Measurements from ENCODE around the gene SMYD4.
A peak's percentile ranks its signal among the peaks of the same experiment; 100 is the strongest.
"Not testable (repeated sequence)": the region's sequence is repeated elsewhere in the genome, so short reads cannot be mapped to it uniquely, and the experiment has no call there.

SMYD4 gene

DNA sequence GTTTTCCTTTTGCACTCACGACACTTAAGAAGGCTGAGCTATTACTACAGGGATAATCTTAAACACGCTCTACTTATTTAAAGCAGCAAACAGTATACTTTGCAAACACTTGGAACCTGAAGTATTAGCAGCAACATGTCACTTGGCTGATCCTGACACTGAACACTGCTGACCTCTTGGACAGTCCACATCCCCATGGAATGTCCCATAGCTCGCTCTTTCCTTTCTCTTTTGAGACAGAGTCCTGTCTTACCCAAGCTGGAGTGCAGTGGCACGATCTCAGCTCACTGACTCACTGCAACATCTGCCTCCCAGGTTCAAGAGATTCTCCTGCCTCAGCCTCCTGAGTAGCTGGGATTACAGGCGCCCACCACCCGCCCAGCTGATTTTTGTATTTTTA lies 26.4 kb downstream of the SMYD4 start:
- Mint-ChIP-seq H3K4me1 (no peaks in the 10 kb centered on the region), H3K27ac (no peak overlapping the region), H3K27me3 (no peaks in the 10 kb centered on the region), H3K4me3 (no peak overlapping the region), H3K9me3 (no peaks in the 10 kb centered on the region), H3K36me3 (peaks cover 12% of the 10 kb centered on the region)
- DNase-seq (ENCODE audit: low spot score in 2 of 2), result no peak
- ATAC-seq (ENCODE audit: low read depth), result no peak

- Mint-ChIP-seq H3K4me3 (no peak overlapping the region), H3K36me3 (peaks cover 11% of the 10 kb centered on the region), H3K27me3 (no peaks in the 10 kb centered on the region), H3K9me3 (no peaks in the 10 kb centered on the region), H3K4me1 (peaks cover 1% of the 10 kb centered on the region), H3K27ac (no peak overlapping the region)
- DNase-seq (ENCODE audit: low spot score in 2 of 2) (no peak), ATAC-seq (ENCODE audit: low read depth) (no peak)
Observed at GRCh38 chr17:1802429-1802828, 27.3 kb downstream of the SMYD4 start.

DNA sequence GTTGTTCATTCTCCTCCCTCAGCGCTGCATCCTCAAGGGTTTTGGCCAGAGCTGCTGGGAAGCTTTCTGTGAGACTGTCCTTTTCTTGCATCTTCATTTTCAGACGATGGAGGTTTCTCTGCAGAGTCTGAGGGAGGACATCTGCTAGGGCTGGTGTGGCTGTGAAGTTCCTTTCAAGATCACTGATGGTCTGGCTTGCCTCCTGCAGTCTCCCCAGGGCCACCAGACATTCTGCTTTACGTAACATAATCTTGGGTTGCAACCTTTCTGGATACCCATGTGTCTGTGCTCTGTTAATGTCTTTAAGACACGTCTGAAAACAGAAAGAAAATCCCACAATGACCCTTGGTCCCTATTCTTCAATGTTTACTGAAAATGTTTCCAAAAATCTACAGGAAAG lies 29.0 kb downstream of the SMYD4 start:
- Mint-ChIP-seq H3K36me3 (peaks cover 18% of the 10 kb centered on the region), H3K4me1 (peaks cover 3% of the 10 kb centered on the region), H3K27ac (no peak overlapping the region), H3K4me3 (no peak overlapping the region), H3K27me3 (no peaks in the 10 kb centered on the region), H3K9me3 (no peaks in the 10 kb centered on the region)
- DNase-seq (ENCODE audit: low spot score in 2 of 2), result no peak
- no peak for ATAC-seq (ENCODE audit: low read depth)

- ATAC-seq (ENCODE audit: low read depth) (no peak), DNase-seq (ENCODE audit: low spot score in 2 of 2) (no peak)
- H3K27me3 Mint-ChIP-seq, result no peaks in the 10 kb centered on the region
- peaks cover 4% of the 10 kb centered on the region for H3K4me1 Mint-ChIP-seq
- H3K27ac Mint-ChIP-seq, result no peak overlapping the region
- H3K9me3 Mint-ChIP-seq, result no peaks in the 10 kb centered on the region
- H3K4me3 Mint-ChIP-seq, result no peak overlapping the region
- H3K36me3 Mint-ChIP-seq, result peaks cover 18% of the 10 kb centered on the region
Observed at GRCh38 chr17:1800240-1800639, 29.5 kb downstream of the SMYD4 start.

DNA sequence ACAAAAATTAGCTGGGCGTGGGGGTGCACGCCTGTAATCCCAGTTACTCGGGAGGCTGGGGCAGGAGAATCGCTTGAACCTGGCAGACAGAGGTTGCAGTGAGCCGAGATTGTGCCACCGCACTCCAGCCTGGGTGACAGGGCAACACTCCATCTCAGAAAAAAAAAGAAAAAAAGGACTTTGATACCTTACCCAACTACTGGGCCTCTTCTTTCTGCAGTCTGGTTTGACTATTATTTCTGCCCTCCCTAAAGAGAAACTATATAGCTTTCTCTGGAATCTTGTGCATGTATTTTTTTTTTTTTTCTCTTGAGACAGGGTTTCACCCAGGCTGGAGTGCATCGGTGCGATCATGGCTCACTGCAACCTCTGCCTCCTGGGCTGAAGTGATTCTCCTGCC lies 31.9 kb downstream of the SMYD4 start:
- H3K9me3 Mint-ChIP-seq; H3K27me3 Mint-ChIP-seq; H3K4me1 Mint-ChIP-seq; ATAC-seq (ENCODE audit: low read depth); DNase-seq (ENCODE audit: low spot score in 2 of 2); H3K4me3 Mint-ChIP-seq; H3K27ac Mint-ChIP-seq: not testable (repeated sequence)
- H3K36me3 Mint-ChIP-seq, result peaks cover 11% of the 10 kb centered on the region

- H3K9me3 Mint-ChIP-seq, result no peaks in the 10 kb centered on the region
- DNase-seq (ENCODE audit: low spot score in 2 of 2), result no peak
- H3K27me3 Mint-ChIP-seq, result no peaks in the 10 kb centered on the region
- H3K4me3 Mint-ChIP-seq, result no peak overlapping the region
- peaks cover 11% of the 10 kb centered on the region for H3K36me3 Mint-ChIP-seq
- peaks cover 6% of the 10 kb centered on the region for H3K4me1 Mint-ChIP-seq
- no peak for ATAC-seq (ENCODE audit: low read depth)
- H3K27ac Mint-ChIP-seq, result no peak overlapping the region
Observed at GRCh38 chr17:1797323-1797722, 32.4 kb downstream of the SMYD4 start.

GRCh38 chr17:1796800-1797199 lies 32.9 kb downstream of the SMYD4 start:
- no peak for DNase-seq (ENCODE audit: low spot score in 2 of 2)
- Mint-ChIP-seq H3K27ac (peak overlapping the region; percentile 42), H3K4me1 (peaks cover 6% of the 10 kb centered on the region), H3K27me3 (no peaks in the 10 kb centered on the region), H3K36me3 (peaks cover 11% of the 10 kb centered on the region), H3K9me3 (no peaks in the 10 kb centered on the region), H3K4me3 (no peak overlapping the region)
- no peak for ATAC-seq (ENCODE audit: low read depth)

DNA sequence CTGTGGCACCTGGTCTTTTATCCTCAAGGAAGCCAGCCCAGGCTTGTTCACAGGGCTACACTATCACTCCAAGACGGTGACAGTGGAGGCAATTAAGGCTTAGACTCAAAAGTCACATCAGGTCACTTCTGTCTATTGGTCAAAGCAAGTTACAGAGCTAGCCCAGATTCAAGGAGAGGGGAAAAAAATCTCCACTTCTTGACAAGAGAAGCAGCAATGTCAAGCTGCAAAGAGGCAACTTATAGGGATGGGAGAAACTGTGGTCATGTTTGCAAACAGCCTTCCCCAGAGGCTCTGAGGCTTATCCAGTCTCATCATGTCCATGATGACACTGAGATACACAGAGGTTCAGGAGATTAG lies 36.3 kb downstream of the SMYD4 start:
- no peaks in the 10 kb centered on the region for H3K27me3 Mint-ChIP-seq
- no peak overlapping the region for H3K4me3 Mint-ChIP-seq
- no peak overlapping the region for H3K27ac Mint-ChIP-seq
- no peaks in the 10 kb centered on the region for H3K9me3 Mint-ChIP-seq
- H3K4me1 Mint-ChIP-seq, result peaks cover 6% of the 10 kb centered on the region
- H3K36me3 Mint-ChIP-seq, result peaks cover 9% of the 10 kb centered on the region
- ATAC-seq (ENCODE audit: low read depth), result no peak
- DNase-seq (ENCODE audit: low spot score in 2 of 2), result no peak

GRCh38 chr17:1792495-1793446 lies 36.9 kb downstream of the SMYD4 start:
- H3K27ac Mint-ChIP-seq, result no peak overlapping the region
- H3K4me3 Mint-ChIP-seq, result no peak overlapping the region
- ATAC-seq (ENCODE audit: low read depth), result no peak

GRCh38 chr17:1789936-1790335 lies 39.8 kb downstream of the SMYD4 start:
- Mint-ChIP-seq H3K27me3 (no peaks in the 10 kb centered on the region), H3K27ac (no peak overlapping the region), H3K4me3 (no peak overlapping the region), H3K9me3 (no peaks in the 10 kb centered on the region), H3K36me3 (peaks cover 10% of the 10 kb centered on the region), H3K4me1 (no peaks in the 10 kb centered on the region)
- ATAC-seq (ENCODE audit: low read depth) (no peak), DNase-seq (ENCODE audit: low spot score in 2 of 2) (no peak)

More at GRCh38 chr17:1792495-1793446, 36.9 kb downstream of the SMYD4 start:
- Mint-ChIP-seq H3K36me3 (peaks cover 9% of the 10 kb centered on the region), H3K27me3 (no peaks in the 10 kb centered on the region), H3K4me1 (peaks cover 6% of the 10 kb centered on the region), H3K9me3 (no peaks in the 10 kb centered on the region)
- DNase-seq (ENCODE audit: low spot score in 2 of 2), result no peak

DNA sequence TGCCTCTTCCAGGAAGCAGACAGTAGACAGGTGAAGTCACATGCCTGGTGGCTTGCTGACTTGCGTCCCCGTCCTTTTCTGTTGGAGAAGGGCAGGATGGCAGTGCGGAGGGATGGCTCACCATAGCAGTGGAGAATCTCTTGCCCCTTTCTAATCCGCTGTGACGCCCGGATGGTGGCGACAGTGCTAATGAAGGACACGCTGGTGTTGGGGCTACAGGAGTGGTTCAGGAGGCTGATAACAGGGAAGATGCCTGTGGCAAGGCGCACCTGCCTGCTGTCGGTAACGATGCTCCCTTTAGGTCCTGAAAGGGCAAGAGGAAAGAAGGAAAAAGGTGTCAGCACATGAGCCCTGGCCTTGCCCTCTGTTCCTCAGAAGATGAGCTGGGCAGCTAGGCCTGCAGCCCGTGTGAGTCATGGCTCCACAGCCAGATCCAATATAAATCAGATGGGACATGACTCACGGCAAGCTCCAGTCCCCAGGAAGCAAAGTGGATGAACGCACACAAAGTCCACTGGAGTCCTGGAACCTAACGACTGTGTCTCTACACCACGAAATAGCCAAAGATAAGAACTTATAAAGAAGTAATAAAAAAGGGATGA lies 42.3 kb downstream of the SMYD4 start:
- DNase-seq (ENCODE audit: low spot score in 2 of 2) (no peak), ATAC-seq (ENCODE audit: low read depth) (no peak)
- Mint-ChIP-seq H3K27me3 (no peaks in the 10 kb centered on the region), H3K9me3 (no peaks in the 10 kb centered on the region), H3K4me3 (no peak overlapping the region), H3K36me3 (peaks cover 10% of the 10 kb centered on the region), H3K4me1 (peaks cover 17% of the 10 kb centered on the region), H3K27ac (no peak overlapping the region)

DNA sequence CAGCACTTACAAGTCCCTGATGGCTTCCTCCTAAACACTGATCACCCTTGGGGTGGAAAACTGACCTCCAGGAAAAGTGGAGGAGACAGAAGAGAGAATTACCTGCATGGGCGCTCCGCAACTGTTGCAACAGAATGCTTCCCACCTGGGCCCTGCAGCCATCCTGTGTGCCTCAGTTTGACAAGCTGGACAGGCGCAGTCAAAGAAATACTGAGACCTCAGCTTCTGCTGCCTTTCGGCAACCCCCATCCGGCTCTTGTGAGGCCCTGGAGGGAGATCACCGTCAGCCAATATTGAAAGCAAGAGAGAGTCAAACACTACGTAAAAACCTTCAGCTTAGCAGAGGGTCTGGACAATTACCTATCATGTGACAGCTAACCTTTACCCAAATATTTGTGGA lies 43.0 kb downstream of the SMYD4 start:
- H3K27me3 Mint-ChIP-seq, result no peaks in the 10 kb centered on the region
- no peak overlapping the region for H3K27ac Mint-ChIP-seq
- ATAC-seq (ENCODE audit: low read depth), result no peak
- peaks cover 17% of the 10 kb centered on the region for H3K4me1 Mint-ChIP-seq
- peaks cover 12% of the 10 kb centered on the region for H3K36me3 Mint-ChIP-seq
- H3K4me3 Mint-ChIP-seq, result no peak overlapping the region
- DNase-seq (ENCODE audit: low spot score in 2 of 2), result no peak
- H3K9me3 Mint-ChIP-seq, result no peaks in the 10 kb centered on the region

DNA sequence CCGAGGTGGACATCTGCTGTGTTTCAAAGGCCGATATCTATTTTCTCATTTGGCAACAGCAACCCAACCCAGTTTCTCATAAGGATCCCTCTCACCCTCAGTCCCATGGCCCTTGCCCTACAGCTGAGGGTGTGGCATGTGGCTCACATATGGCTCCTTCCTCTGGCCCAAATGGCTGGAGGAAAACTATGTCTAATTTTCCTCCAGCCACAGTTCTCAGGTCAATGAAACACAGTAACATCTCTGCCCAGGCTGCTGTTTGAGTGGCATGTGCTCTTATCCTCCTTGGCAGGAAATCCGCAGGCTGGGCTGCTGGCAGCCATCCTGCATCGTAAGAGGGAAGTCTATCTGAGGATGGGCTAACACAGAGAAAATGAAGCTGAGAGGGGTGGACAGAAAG lies 43.8 kb downstream of the SMYD4 start:
- Mint-ChIP-seq H3K27ac (no peak overlapping the region), H3K36me3 (peaks cover 12% of the 10 kb centered on the region), H3K27me3 (no peaks in the 10 kb centered on the region), H3K9me3 (no peaks in the 10 kb centered on the region), H3K4me1 (peaks cover 17% of the 10 kb centered on the region), H3K4me3 (no peak overlapping the region)
- no peak for DNase-seq (ENCODE audit: low spot score in 2 of 2)
- no peak for ATAC-seq (ENCODE audit: low read depth)

DNA sequence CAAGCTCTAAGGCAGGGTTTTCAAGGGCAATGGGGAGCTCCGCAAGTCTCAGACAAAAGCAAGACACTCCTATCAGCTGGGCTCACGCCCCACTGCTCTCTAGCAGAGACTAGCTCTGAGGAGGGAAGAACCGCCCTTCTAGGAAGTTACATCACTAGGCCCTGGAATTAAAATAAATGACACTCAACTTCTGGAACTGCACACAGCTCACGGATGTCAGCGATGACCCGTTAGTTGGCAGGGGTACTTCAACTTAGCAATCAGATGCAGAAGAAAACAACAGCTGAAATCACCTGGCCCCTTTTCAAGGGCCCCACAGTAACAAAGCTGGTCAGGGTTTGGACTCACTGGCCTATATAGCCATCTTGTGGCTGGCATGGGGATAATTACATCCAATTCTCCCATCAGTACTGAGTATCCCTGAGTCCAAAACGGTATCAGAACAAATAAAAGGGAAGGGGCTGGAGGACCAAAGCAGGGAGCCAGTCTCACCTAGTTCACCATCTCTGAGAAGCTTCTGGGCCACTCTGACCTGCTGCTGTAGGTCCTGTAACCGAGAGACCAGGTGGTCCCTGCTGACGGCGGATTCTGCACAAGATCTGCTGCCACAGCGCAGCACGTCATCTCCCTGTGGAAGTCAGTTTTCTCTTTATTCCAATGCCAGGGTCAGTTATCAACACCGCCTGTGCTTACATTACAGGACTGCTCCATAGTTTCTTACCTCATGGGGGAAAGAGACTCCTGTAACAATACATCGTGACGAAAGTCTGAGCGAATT lies 45.7 kb downstream of the SMYD4 start:
- Mint-ChIP-seq H3K36me3 (peaks cover 12% of the 10 kb centered on the region), H3K9me3 (no peaks in the 10 kb centered on the region), H3K4me3 (peak overlapping the region; percentile 68), H3K4me1 (peaks cover 17% of the 10 kb centered on the region), H3K27me3 (no peaks in the 10 kb centered on the region), H3K27ac (peak overlapping the region; percentile 98)
- ATAC-seq (ENCODE audit: low read depth), result peak; percentile 90
- DNase-seq (ENCODE audit: low spot score in 2 of 2), result peak; percentile 49 to 50
